A673 (cell line): ENCODE measurements around the gene HK2.

Experiments used
- CTCF ChIP-seq: fragments of 300-800, 200-600 bp; sonication (generic); conservative IDR thresholded peaks from 2 replicates; pipeline ENCODE4 v1.5.1; 2017; ENCODE audit warnings: low read depth, mild to moderate bottlenecking, antibody characterized with exemption, low read length, moderate library complexity, mixed read lengths
- EZH2 ChIP-seq: fragments of 200-600 bp; sonication (generic); IDR thresholded peaks from 2 replicates; pipeline ENCODE4 v1.6.1; 2017; ENCODE audit warnings: borderline replicate concordance, low read depth, mild to moderate bottlenecking, mixed read lengths, antibody characterized with exemption, low read length; ENCODE audit not compliant: poor library complexity, severe bottlenecking

GRCh38 chr2:74921236-74921736, 87.4 kb downstream of the HK2 start:
- TF ChIP-seq CTCF, result no peak
- TF ChIP-seq EZH2, result no peak
